Fibroblast of peridontal ligament (primary cell): ENCODE results near the gene CNOT6.
"Not testable (repeated sequence)": the region's sequence is repeated elsewhere in the genome, so short reads cannot be mapped to it uniquely, and the experiment has no call there.

Experiments
- DNase-seq: peaks from one replicate; pipeline ENCODE4 v3.0.0-alpha.2; 2010; ENCODE audit errors: extremely low read depth

The CNOT6 gene

GRCh38 chr5:180516440-180516839 is 22.3 kb downstream of the CNOT6 start:
- DNase-seq = no peak

GRCh38 chr5:180519098-180519497 is 24.9 kb downstream of the CNOT6 start:
- peak; percentile 57 for DNase-seq

- no peak for DNase-seq
These were observed 26.9 kb downstream of the CNOT6 start for GRCh38 chr5:180521101-180521500.

GRCh38 chr5:180521591-180521990 is 27.4 kb downstream of the CNOT6 start:
- DNase-seq = no peak

- DNase-seq = peak; percentile 43
These were observed 28.2 kb downstream of the CNOT6 start for GRCh38 chr5:180522330-180522729.

- peak; percentile 14 for DNase-seq
These were observed 29.7 kb downstream of the CNOT6 start for GRCh38 chr5:180523629-180524466.

- no peak for DNase-seq
These were observed 31.2 kb downstream of the CNOT6 start for GRCh38 chr5:180525399-180525798.

GRCh38 chr5:180526269-180526668 is 32.1 kb downstream of the CNOT6 start:
- no peak for DNase-seq

GRCh38 chr5:180527659-180528058 is 33.5 kb downstream of the CNOT6 start:
- no peak for DNase-seq

- not testable (repeated sequence) for DNase-seq
These were observed 36.9 kb downstream of the CNOT6 start for GRCh38 chr5:180531036-180531585.

GRCh38 chr5:180532268-180532667 is 38.1 kb downstream of the CNOT6 start:
- no peak for DNase-seq

- DNase-seq = no peak
These were observed 39.7 kb downstream of the CNOT6 start for GRCh38 chr5:180533845-180534244.

- DNase-seq = no peak
These were observed 41.4 kb downstream of the CNOT6 start for GRCh38 chr5:180535573-180535972.

- DNase-seq = no peak
These were observed 46.0 kb downstream of the CNOT6 start for GRCh38 chr5:180540050-180540694.

- DNase-seq = no peak
These were observed 47.5 kb downstream of the CNOT6 start for GRCh38 chr5:180541710-180542109.

GRCh38 chr5:180545248-180545647 is 51.1 kb downstream of the CNOT6 start:
- DNase-seq = no peak

GRCh38 chr5:180548563-180548962 is 54.4 kb downstream of the CNOT6 start:
- no peak for DNase-seq

- DNase-seq = no peak
These were observed 59.4 kb downstream of the CNOT6 start for GRCh38 chr5:180553530-180553929.

GRCh38 chr5:180555168-180555921 is 61.2 kb downstream of the CNOT6 start:
- DNase-seq = peak; percentile 63

- DNase-seq = peak; percentile 10
These were observed 63.1 kb downstream of the CNOT6 start for GRCh38 chr5:180557217-180557809.

- no peak for DNase-seq
These were observed 64.1 kb downstream of the CNOT6 start for GRCh38 chr5:180558232-180558631.

- no peak for DNase-seq
These were observed 69.8 kb downstream of the CNOT6 start for GRCh38 chr5:180563994-180564393.
